Smooth muscle cell of the brain vasculature (primary cell): ENCODE measurements around the gene IRX4.
"Not testable (repeated sequence)": the region's sequence is repeated elsewhere in the genome, so short reads cannot be mapped to it uniquely, and the experiment has no call there.

ENCODE experiments used
- DNase-seq: peaks from one replicate; pipeline ENCODE4 v3.0.0-alpha.2; 2012; ENCODE audit warnings: low read depth, low spot score

The IRX4 gene

DNA sequence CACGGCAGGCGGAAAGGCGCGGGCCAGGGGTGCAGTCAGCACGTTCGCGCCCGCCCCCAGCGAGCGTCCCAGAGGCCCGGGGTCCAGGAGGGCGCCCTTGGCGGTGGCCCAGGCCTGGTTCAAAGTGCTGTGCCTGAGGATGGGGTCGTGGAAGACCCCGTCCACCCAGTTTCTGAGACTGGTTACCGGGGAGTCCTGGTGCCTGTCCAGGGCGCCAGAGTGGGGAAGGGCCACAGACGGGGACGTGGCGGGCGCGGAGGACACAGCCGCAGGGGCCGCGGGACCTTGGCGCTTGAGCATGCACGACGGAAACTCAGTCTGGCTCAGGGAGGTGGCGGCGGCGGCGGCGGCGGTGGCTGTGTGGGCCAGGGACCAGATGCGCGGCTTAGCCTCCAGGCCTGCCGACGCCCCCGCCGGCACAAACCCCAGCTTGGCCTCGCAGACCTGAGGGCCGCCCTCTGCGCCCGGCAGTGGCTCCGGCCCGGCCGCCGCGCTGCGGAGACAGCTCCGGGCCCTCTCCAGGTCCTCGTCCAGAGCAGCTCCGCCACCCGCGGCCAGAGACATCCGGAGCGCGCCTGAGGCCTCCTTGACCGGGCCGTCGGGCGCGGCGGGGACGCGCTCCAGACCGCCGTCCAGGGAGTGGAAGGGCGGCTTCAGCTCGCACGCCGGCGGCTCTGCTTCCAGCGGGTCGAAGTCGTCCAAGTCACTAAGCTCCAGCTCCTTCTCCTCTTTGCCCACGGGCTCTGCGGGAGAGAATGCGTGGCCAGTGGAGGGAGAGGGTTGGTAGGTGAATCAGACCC is 4.5 kb downstream of the IRX4 start:
- DNase-seq: no peak

DNA sequence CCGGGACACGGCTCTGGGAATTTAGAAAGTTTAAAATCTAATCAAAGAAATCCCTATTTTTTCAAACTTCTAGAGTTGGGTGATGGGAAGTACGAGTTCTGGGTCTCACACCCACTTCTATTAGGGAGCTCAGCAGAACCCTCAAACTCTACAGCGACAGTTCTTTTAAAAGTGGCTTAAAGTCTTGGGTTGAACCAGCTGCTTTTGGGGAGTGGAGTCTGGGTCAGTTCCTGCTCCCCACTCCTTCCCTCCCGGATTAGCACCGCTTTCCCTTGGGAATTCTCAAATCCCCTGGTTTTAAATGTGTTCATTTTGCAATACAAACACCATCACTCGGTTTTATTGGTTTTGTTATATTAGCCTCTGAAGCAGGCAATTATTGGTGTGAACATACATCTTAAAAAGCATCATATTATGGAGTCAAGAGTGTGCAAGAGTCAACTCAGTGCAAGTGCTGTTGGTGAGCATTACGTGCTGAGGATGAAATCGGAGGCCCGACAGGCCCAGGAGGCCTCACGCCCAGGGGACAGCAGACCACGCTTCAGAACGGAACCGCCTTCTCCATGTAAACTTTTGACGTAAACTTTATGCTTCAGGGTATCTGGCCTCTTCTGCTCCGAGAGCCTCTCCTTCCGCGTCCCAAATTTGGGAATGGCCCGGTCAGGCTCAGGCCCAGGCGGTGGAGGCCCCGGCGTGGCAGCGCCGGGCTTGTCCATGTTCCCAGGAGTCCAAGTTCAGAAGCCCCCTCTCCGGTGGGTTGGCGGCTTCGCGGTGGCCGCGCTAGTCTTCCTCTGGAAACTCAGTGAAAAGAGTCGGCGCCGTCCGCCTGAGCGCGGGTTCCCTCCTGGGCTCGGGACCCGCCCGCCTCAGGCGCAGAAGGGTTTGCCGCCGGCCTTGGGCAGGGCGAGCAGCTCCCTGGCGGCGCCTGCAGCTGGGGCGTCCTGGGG is 5.3 kb downstream of the IRX4 start:
- DNase-seq: no peak

DNA sequence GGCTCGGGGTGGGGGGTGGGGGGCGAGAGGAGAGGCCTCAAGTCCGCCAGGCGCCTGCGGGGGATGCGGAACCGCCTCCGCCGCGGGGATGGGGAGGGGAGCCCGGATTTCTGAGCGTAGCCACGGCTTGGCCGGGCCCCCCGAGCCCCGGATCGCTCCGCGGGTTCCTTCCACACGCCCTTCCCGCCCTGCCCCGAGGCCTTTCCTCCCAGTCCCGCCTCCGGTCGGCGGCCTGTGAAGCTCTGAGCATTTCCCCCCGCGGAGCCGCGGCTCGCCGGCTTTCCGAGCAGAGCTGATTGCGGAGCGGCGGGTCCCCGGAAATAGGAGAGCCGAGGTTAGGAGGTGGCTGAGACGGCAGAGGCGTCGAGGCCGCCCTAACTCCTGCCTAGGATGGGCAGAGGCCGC is 6.1 kb downstream of the IRX4 start:
- no peak for DNase-seq

DNA sequence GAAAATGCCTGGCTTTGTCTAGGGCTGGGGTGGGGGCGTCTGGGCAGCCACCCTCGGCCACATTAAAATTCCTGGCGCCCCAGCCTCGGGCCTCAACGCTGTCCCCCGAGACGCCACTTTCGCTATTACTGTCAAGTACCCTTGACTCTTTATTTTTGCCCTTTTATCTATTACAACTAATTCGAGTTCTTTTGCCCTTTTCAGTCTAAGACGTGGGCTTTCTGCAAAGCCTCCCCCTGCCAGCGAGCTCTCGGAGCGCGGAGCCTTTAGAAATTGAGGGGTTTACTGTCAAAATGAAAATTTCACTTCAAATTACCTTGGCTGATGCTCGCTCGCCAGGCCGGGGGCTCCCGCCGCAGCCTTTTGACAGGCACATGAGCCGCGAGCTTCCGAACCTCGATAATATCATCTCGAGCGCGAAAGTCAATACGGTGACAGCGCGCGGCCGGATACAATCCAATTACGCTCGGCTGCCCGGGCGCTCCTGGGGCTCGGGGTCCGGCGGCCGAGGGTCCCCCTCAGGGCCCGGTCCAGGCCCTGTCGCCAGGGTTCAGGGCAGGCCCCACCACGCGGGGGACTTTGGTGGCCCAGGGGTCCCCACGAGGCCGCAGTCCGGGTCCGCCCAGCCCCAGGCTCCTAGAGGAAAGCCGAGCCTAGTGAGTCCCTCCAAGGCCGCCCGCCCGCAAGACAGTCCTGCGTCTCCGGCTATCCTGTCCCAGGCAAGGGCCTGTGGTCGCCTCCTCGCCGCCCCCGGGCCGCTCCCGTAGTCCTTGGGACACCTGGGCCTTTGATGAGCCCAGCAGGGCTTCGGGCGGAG is 6.7 kb downstream of the IRX4 start:
- no peak for DNase-seq

DNA sequence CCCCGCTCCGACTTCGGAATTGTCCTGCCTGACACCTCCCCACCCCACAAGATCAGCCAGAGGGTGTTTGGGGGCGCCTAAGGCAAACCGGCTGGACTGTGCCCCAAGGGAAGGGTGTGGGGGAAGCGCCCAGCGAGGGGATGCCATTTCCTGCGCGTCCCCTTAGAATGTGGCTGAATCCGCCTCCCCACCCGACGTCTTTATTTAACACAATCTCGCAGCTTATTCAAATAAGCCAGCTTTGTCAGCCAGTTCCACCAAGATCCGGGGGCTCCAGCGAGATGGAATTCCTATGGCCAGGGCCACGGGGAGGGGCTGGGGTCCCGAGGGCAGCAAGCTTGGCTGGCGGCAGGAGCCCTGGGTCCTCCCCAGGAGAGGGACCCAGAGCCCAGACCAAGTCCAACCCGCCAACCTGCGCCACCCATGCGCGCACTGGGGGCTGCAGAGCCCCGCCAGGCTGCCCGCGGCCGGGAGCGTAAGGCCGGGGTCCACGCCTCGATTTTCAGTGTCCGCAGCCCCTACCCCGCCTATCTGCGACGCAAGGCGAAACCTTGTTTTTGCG is 7.4 kb downstream of the IRX4 start:
- no peak for DNase-seq

DNA sequence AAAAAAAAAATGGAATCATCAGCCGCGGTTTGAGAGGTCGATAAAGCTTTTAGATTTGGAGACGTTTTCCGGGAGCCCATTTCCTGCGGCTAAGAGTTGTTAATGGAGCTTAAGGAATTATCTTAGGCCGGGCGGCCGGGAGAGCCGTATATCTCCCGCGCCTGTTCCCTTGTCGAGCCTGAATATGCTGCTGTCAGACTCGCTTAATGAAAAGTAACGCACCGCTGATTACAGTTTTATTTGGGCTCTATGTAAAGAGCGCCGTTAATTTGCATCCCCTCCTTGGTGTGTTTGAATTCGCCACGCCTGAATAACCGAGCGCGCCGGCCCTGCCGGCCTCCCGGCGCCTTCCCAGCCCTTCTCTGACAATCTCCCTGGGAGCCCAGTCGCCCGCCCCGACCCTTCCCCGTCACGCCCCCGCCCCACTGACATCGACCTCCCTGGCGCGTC is 7.9 kb downstream of the IRX4 start:
- DNase-seq: no peak

DNA sequence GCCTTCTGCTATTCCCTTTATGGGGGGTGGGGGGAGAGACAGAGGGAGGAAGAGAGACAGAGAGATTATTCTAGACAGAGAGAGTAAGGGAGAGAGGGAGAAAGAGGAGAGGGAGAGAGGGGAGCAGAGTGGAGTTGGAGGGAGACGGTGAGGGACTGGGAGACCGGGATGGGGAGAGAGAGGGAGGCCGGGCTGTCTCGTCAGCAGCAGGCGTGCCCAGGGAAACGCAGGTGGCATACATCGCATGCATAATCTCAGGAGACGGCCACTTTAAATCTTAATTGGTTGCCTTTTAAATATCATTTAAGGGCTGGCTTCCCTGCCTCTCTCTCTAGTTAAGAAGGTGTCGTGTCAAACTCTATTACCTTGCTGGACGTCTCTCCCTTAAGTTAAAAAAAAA is 8.4 kb downstream of the IRX4 start:
- no peak for DNase-seq

DNA sequence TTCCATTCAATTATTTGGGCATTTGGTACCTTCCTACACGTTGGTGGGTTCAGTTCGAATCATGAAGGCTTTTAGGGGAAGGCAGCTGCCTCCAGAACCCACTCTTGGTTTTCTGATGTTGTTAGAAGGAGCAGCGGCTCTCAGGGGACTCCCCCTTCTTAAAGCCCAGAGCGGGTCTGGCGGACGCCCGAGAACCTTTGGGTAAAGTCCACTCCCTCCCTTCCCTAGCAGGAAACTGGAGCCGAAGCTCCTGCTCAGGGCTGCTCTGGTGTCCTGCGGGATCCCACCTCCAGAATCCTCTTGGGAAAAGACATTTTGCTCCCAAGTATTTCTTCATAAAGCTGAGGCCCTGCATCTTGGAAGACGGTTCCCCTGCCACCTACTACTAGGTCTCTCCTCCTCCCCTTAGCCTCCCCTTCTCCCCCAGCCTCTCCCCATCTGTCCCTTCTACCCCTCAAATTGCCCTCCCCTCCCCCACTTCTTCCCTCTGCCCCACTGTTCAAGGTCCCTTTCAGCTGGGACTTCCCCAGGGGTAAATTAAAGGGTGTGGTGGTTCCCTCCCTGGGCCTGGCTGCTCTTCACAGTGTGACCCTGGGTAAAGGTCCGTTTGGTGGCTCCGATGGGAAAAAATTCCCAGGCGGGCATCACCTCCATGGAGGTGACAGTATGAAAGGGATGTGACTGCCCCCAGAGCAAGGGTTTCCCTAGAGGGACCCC is 9.3 kb downstream of the IRX4 start:
- DNase-seq: no peak

DNA sequence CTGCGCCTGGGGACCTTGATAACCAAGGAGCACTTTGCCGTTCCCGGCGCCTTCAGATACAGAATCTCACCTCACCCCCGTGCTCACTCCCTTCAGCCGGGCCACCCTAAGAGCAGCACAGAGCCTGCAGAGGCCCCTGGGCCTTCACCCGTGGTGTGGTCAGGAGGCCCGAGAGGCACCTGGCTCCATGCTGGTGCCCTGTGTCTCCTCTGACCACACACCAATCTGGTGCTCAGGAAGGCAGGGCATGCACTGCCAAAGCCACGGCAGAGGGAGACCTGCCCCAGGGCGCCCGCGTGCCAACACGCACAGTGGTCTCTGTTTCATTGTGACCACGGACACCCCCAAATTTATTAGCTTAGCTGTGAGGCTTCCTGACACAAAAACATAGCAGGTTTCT is 11.3 kb downstream of the IRX4 start:
- no peak for DNase-seq

DNA sequence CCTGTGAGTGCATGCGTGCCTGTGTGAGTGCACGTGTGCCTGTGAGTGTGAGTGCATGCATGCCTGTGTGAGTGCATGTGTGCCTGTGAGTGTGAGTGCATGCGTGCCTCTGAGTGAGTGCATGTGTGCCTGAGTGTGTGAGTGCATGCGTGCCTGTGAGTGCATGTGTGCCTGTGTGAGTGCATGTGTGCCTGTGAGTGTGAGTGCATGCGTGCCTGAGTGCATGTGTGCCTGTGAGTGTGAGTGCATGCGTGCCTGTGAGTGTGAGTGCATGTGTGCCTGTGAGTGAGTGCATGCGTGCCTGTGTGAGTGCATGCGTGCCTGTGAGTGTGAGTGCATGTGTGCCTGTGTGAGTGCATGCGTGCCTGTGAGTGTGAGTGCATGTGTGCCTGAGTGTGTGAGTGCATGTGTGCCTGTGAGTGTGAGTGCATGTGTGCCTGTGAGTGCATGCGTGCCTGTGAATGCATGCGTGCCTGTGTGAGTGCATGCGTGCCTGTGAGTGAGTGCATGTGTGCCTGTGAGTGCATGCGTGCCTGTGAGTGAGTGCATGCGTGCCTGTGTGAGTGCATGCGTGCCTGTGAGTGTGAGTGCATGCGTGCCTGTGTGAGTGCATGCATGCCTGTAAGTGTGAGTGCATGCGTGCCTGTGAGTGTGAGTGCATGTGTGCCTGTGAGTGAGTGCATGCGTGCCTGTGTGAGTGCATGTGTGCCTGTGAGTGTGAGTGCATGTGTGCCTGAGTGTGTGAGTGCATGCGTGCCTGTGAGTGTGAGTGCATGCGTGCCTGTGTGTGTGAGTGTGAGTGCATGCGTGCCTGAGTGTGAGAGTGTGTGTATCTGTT is 12.1 kb downstream of the IRX4 start:
- not testable (repeated sequence) for DNase-seq

DNA sequence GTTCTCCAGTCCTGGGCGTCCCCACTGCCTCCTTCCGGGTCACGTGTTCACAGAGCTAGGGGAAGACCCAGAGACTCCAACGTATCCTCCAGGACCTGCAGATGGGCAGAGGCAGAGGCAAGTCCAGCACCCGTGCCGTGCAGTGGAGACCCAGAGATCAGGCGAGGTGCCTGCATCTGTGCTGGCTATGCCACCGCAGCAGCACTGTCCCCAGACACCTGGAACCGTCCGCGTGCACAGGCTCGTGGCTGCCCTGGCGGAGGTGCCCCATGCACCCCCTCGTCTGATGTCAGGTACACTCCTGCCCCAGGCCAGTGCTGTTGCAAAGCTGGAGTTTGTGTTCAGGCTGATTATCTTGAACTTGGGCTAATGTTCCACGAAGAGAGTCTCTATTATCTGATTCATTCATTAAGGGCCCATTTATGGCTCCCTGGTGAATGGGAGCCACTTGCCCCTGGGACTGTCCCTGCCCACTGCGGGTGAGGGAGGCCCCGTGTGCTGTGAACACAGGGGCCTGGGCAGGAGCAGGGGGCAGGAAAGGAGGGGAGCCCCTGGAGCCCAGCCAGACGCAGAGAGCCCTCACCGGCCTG is 13.7 kb downstream of the IRX4 start:
- DNase-seq: no peak

DNA sequence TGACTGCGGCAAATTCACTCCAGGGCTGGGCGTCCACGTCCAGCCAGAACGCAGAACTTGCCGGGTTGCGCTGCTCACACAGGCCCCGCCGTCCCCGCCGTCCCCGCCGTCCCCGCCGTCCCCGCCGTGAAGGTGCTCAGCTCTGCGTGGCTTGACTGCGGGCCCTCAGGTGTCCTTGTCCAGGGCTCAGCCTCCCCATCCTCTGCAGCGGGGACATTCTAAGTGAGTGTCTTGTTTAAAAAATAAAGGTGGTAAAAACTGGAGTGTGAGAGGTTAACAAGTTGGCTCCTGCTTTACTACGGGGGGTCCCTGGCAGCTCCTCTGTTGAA is 14.9 kb downstream of the IRX4 start:
- DNase-seq: no peak

DNA sequence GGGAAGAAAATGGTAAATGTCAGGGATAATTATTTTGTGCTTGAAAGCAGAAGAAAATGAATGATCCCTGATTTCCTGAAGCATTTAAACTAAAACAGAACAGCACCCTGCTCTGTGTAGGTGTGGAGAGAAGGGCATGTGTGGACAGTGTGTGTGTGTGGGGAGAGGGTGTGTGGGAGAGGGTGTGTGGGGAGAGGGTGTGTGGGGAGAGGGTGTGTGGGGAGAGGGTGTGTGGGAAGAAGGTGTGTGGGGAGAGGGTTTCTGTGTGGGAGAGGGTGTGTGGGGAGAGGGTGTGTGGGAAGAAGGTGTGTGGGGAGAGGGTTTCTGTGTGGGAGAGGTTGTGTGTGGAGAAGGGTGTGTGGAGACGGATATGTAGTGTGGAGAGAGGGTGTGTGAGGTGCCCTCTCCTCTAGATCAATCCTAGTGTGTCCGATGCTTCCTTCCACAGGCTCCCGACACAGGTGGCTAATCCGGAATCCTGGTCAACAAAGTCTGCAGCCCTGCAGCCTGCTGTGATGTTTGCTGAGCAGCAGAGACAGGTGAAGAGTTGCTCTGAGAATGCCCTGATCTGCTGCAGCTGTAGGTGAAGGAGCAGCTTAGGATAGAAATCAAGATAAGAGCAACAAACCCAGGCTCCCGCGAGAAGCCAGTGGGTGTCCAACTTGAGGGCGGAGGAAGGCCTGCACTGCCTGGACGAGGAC is 15.5 kb downstream of the IRX4 start:
- DNase-seq: no peak

DNA sequence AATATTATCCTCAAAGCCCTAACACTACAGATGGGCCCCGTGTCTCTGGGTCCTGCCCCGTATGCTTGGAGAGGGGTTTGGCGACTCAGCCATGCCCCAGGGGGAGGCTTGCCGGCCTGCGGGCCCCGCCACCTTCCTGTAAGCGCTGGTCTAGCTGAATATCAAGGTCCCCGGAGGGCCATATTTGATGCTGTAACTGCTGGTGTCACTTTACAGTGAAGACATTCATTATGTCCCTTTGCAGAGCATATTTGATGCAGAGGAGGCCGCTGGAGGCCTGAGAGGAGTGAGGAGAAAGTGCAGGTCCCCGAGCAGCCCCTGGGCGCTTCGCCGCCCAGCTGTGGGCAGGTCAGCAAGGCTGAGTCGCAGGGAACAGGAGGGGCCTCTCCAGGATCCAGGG is 16.8 kb downstream of the IRX4 start:
- no peak for DNase-seq

DNA sequence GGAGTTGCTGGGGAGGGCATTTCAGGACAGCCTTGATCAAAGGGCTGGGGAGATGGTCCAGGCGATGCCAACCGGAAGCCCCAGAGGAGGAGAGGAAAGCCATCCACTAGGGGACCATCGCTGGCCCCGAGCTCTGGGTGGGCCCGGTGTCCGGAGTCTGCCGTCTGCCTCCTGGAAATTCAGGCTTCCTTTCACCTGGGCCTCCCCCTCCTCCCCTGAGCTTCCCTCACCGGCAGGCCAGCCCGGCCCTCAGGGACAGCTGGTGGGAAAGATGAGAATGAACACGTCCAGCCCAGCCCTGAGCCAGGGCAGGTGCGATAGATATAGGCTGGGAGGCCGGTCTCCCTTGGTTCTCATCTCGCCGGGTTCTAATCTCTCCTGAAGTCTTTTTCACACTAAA is 17.2 kb downstream of the IRX4 start:
- DNase-seq: no peak

DNA sequence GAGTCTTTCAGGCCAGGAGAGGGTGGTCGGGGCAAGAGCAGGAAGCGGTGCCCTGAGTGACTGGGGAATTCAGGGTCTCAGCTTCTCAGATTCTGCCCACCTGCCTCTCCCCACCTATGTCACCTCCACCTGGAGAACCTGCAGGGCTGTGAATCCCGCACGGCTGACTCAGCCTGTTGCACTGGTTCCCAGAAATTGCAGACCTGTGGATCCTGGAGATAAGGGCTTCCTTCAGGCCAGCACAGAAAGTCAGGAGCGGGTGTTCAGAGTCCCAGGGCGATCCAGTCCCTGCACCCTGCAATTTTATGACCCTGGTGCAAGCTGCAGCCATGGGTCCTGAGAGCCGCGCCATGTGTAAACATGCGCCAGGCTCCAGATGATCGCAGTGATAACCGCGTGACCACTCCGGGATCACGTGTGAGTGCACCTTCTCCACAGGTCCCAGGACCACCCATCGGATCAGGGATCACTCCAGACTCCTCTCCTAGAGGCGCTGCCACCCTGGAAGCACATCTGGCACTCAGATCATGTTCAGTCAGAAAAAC is 17.8 kb downstream of the IRX4 start:
- no peak for DNase-seq

DNA sequence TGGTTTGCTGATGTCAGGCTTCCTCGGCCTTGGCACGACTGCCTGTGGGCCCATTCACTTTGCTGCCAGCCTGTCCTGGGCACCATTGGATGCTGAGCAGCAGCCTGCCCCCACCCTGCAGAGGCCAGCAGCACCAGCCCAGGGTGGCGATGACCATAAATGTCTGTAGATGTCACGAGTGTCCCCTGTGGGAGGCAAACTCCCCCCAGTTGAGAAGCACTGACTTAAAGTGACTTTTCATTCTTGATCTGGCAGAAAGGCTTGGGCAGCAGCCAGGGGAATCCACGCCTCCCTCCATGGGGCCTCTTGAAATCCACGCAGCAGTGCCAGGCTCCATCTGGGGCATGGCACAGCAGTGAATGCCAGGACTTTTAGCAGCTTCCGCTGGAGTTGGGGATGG is 21.8 kb downstream of the IRX4 start:
- no peak for DNase-seq

DNA sequence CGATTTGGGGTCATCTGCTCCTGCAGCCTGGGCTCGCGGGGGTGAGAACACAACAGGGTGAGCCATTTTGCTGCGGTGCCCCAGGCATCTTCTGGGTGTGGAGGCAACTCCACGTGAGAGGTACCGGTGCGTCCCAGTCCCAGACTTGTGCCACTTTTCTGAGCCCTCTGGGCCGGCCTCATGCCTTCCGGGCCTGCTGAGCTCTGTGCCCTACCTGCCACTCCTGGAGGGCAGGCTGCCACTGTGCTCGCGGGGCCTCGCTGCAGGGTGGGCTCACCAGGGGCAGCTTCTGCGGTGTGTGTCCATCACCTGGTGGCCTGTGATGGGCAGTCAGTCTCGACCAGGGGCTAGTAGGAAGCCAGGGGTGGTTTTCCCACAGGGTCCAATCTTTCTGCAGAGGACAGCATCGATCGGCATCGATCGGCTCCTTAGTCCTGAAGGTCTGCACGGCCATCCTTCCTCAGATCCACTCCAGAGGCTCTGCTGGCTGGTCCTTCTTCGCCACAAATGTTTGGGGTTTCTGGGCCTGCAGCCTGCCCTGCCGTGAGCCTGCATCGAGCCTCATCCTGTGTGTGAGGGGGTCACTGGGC is 22.6 kb downstream of the IRX4 start:
- DNase-seq: no peak
